ENCODE measurements around the gene TRNT1. TPM values are rescaled to one million over a fixed set of nuclear protein-coding genes. Genes with fewer than 3 reads are reported as not detected.

Gene TRNT1
- total and polyA plus RNA-seq, 10 donors, result 10.0 to 43.8 (median 28.8) TPM

GRCh38 chr3:3160826-3161225, 34.1 kb downstream of the TRNT1 start:
- TF ChIP-seq POLR2A (IDR thresholded peaks at IDR 0.05), result no peak
- no peak for TF ChIP-seq CTCF (IDR thresholded peaks at IDR 0.05 in 8 of 11, conservative IDR thresholded peaks at IDR 0.05 in 3 of 11)
- TF ChIP-seq POLR2AphosphoS5 (IDR thresholded peaks at IDR 0.05), result no peak
- Histone ChIP-seq H3K4me3 (no peak overlapping the region), H3K27me3 (replicated peaks in 1 of 7) (no peaks in the 10 kb centered on the region), H3K27ac (no peak overlapping the region), H3K4me1 (peaks cover 0 to 10% (median 2%) of the 10 kb centered on the region in 6 donors), H3K9me3 (no peaks in the 10 kb centered on the region), H3K36me3 (peaks cover 0 to 100% (median 76%) of the 10 kb centered on the region in 6 donors)
- intact Hi-C loops (cut with DNase I; ENCODE audit: low total_unique reads), result no loop called here
- WGBS, 5 donors, result 81 to 93% (median 88%) methylated on average over 2 of the region's 2 CpGs
- no peak for DNase-seq

DNA sequence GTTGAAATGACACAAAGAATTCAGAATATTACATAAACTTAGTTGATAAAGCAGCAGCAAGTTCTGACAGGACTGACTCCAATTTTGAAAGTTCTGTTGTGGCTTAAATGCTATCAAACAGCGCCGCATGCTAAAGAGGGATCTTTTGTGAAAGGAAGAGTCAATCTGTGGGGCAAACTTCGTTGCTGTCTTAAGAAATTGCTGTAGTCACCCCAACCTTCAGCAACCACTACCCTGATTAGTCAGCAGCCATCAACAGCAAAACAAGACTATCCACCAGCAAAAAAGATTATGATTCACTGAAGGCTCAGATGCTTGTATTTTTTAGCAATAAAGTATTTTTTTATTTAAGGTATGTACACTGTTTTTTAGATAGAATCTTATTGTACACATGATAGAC, 38.5 kb downstream of the TRNT1 start:
- DNase-seq, result no peak
- H3K4me1 ChIP-seq, result peaks cover 0 to 23% (median 8%) of the 10 kb centered on the region in 6 donors
- TF ChIP-seq CTCF (IDR thresholded peaks at IDR 0.05 in 8 of 11, conservative IDR thresholded peaks at IDR 0.05 in 3 of 11) (no peak), POLR2AphosphoS5 (IDR thresholded peaks at IDR 0.05) (no peak), POLR2A (IDR thresholded peaks at IDR 0.05) (no peak)
- H3K36me3 ChIP-seq, result peaks cover 0 to 100% (median 75%) of the 10 kb centered on the region in 6 donors
- WGBS, 5 donors, result 56 to 63% (median 61%) methylated on average over 3 of the region's 3 CpGs
- H3K9me3 ChIP-seq, result no peaks in the 10 kb centered on the region
- H3K4me3 ChIP-seq, result no peak overlapping the region
- intact Hi-C loops (cut with DNase I; ENCODE audit: low total_unique reads), result no loop called here
- H3K27ac ChIP-seq, result no peak overlapping the region
- H3K27me3 ChIP-seq (replicated peaks in 1 of 7), result no peaks in the 10 kb centered on the region

- Histone ChIP-seq H3K4me3 (no peak overlapping the region), H3K9me3 (no peaks in the 10 kb centered on the region), H3K27ac (no peak overlapping the region), H3K4me1 (peaks cover 0 to 27% (median 8%) of the 10 kb centered on the region in 6 donors), H3K36me3 (peaks cover 0 to 100% (median 76%) of the 10 kb centered on the region in 6 donors), H3K27me3 (replicated peaks in 1 of 7) (no peaks in the 10 kb centered on the region)
- DNase-seq, result no peak
- TF ChIP-seq POLR2AphosphoS5 (IDR thresholded peaks at IDR 0.05) (no peak), CTCF (IDR thresholded peaks at IDR 0.05 in 8 of 11, conservative IDR thresholded peaks at IDR 0.05 in 3 of 11) (no peak), POLR2A (IDR thresholded peaks at IDR 0.05) (no peak)
- WGBS, 5 donors, result 74 to 97% (median 92%) methylated on average over 3 of the region's 3 CpGs
- intact Hi-C loops (cut with DNase I; ENCODE audit: low total_unique reads), result no loop called here
These were observed 38.9 kb downstream of the TRNT1 start for GRCh38 chr3:3165650-3166049.

GRCh38 chr3:3170998-3171397, 44.3 kb downstream of the TRNT1 start:
- whole genome bisulfite sequencing, 5 donors, result 59 to 70% (median 61%) methylated on average over 5 of the region's 5 CpGs
- H3K4me1 ChIP-seq, result peaks cover 38 to 71% (median 55%) of the 10 kb centered on the region in 6 donors
- intact Hi-C loops (cut with DNase I; ENCODE audit: low total_unique reads), result no loop called here
- no peaks in the 10 kb centered on the region for H3K9me3 ChIP-seq
- no peak for DNase-seq
- no peak overlapping the region for H3K4me3 ChIP-seq
- peak in 1 of 3 donors; percentile 12 for TF ChIP-seq POLR2AphosphoS5 (IDR thresholded peaks at IDR 0.05)
- no peak for TF ChIP-seq POLR2A (IDR thresholded peaks at IDR 0.05)
- peak in 8 of 11 experiments; percentile 25 to 54 (median 34) for TF ChIP-seq CTCF (IDR thresholded peaks at IDR 0.05 in 8 of 11, conservative IDR thresholded peaks at IDR 0.05 in 3 of 11)
- H3K36me3 ChIP-seq, result peaks cover 0 to 100% (median 69%) of the 10 kb centered on the region in 6 donors
- no peaks in the 10 kb centered on the region for H3K27me3 ChIP-seq (replicated peaks in 1 of 7)
- H3K27ac ChIP-seq, result peak overlapping the region in 6 of 8 donors; percentile 17 to 91 (median 88)
